Esophagus muscularis mucosa (tissue), 4 donors: ENCODE results near the gene LRIT2.

Experiments
- CTCF ChIP-seq, 3 experiments: fragments of 200-600 bp in 2 of 3; fragments of 450-650 bp in 1 of 3; sonication (generic) in 2 of 3; IDR thresholded peaks; one replicate each; pipeline ENCODE4 v1.5.1; 2017 to 2019; ENCODE audit warnings: antibody characterized with exemption in 3 of 3, mild to moderate bottlenecking in 2 of 3, moderate library complexity in 1 of 3
- EP300 ChIP-seq: sonication (generic); formaldehyde crosslinking; IDR thresholded peaks from one replicate; pipeline ENCODE4 v1.6.1; 2017; ENCODE audit warnings: antibody characterized with exemption
- POLR2A ChIP-seq: fragments of 450-650 bp; IDR thresholded peaks from one replicate; pipeline ENCODE4 v1.6.1; 2017; ENCODE audit warnings: antibody characterized with exemption, moderate library complexity, mild to moderate bottlenecking, low read depth
- POLR2AphosphoS5 ChIP-seq, 2 donors: sonication (generic); formaldehyde crosslinking; IDR thresholded peaks; one replicate each; pipeline ENCODE4 v1.6.1; 2017; ENCODE audit warnings: antibody characterized with exemption in 2 of 2

- TF ChIP-seq POLR2A, result no peak
- no peak for TF ChIP-seq CTCF (IDR thresholded peaks at IDR 0.05)
- no peak for TF ChIP-seq EP300
- no peak for TF ChIP-seq POLR2AphosphoS5 (IDR thresholded peaks at IDR 0.05)
Observed at GRCh38 chr10:84201244-84201606, 24.1 kb downstream of the LRIT2 start.
